GM19351 (cell line): ENCODE measurements around the gene TMEM79.
"Not testable (repeated sequence)": the region's sequence is repeated elsewhere in the genome, so short reads cannot be mapped to it uniquely, and the experiment has no call there.

Experiments
- ATAC-seq: cut with Tn5 transposase; IDR thresholded peaks from one replicate; pipeline ENCODE4 v1.9.1; 2021; ENCODE audit warnings: mild to moderate bottlenecking, moderate library complexity; ENCODE audit not compliant: unreplicated experiment

The TMEM79 gene

GRCh38 chr1:156298852-156299357 is 14.8 kb downstream of the TMEM79 start, which contains the start of gene VHLL:
VHLL (minus strand) TSS chr1:156299307; CDS start chr1:156299189, 118 bp downstream.
- ATAC-seq = no peak

GRCh38 chr1:156303241-156303640 is 19.1 kb downstream of the TMEM79 start:
- ATAC-seq = no peak

GRCh38 chr1:156305215-156305614 is 21.1 kb downstream of the TMEM79 start:
- no peak for ATAC-seq

GRCh38 chr1:156308078-156308477 is 24.0 kb downstream of the TMEM79 start:
- no peak for ATAC-seq

- ATAC-seq = no peak
Observed at GRCh38 chr1:156310962-156311361, 26.8 kb downstream of the TMEM79 start.

DNA sequence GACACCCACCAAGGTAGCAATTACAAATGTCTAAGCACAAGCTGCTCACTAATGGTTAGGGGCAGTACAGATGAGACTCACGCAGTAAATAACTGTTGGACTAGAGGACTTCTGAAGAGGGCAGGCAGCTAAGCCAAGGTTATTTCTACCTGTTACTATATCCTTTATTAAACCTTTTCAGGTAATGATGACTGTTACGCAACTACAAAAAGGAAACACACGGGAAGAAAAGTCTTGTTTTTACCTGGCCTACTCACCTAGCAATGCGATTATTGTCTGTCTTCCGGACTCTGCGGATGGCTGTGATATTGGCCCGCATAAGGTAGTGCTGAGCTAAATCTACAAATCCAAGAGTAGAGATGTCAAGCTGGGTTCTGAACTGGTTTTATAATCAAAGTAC is 32.8 kb downstream of the TMEM79 start:
- ATAC-seq = no peak

DNA sequence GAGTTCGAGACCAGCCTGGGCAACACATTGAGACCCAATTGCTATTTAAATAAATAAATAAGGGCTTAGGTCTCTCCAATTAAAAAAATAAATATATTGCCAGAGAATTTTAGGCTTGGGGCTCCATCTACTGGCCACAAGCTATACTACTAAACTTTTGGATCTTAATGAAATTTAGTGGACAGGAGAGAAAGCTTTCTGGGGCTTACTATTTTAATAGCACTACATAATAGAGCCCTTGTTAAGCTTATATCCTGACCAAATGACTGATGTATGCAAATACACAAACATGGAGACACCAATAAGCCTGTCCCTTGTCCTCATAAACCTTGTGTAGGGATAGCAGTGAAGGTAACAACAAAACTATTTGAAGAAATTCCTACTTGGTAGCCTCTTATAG is 35.5 kb downstream of the TMEM79 start:
- ATAC-seq = no peak

DNA sequence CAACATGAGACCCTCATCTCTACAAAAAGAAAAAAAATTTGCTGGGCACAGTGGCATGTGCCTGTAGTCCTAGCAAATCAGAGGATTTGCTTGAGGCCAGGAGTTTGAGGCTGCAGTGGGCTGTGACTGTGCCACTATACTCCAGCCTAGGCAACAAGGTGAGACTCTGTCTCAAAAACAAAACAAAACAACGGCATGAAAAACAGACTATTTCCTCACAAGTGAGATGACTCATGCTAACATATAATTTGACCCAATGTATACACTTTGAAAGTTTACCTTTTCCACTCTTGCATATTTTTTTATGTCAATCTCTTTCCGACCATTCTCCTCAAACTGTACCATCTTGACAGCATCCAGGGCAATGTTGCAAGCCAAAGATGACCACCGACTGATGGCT is 36.4 kb downstream of the TMEM79 start:
- ATAC-seq = no peak

GRCh38 chr1:156323179-156323578 is 39.1 kb downstream of the TMEM79 start:
- not testable (repeated sequence) for ATAC-seq

DNA sequence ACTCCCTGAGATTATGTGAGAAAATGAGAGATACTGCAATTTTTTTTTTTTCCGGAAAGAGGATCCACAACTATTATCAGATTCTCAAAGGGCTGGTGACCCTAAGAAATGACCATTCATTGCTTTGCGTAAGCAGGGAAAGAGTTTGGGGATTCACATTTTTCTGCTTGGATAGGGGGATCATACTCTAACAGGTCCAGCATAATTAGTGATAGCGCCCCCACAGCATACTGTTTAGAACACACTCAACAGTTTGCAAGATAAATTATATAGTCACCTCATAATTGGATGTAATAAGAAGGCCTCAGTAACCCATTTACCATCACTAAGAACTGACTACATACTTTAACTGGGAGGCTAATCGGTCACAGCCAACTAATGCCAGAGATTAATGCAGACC is 52.1 kb downstream of the TMEM79 start:
- ATAC-seq = no peak

- ATAC-seq = no peak
Observed at GRCh38 chr1:156337052-156337887, 53.1 kb downstream of the TMEM79 start.

DNA sequence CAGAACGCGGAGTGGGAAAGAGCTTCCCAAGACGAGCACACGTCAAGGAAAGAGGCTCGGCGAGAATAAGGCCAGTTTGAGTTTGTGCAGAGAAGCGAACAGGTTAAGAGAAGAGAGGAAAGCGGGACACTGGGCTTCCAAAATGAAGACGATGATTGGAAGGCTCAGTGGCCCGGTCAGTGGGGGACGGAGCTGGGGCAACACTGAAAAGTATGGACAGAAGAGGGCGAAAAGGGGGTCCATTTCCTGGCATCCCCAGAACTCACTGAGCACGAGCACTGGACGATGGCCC is 53.7 kb downstream of the TMEM79 start:
- ATAC-seq = no peak

GRCh38 chr1:156338180-156338976 is 54.3 kb downstream of the TMEM79 start, which contains the start of the genes CCT3 and TSACC:
CCT3 (minus strand) TSS chr1:156338292; CDS start chr1:156338184, 108 bp downstream.
TSACC (plus strand) TSS chr1:156338526; CDS start chr1:156339758, 1,232 bp downstream.
- ATAC-seq = peak; percentile 89
